22Rv1 (cell line): ENCODE data around the gene EDIL3.

Source experiments
- H3K27ac ChIP-seq: fragments of 450-650 bp; 2 replicates; pipeline ENCODE4 v1.5.1; 2017
- CTCF ChIP-seq: fragments of 450-650 bp; IDR thresholded peaks from 2 replicates; pipeline ENCODE4 v1.5.1; 2017; ENCODE audit warnings: mild to moderate bottlenecking
- ZFX ChIP-seq: fragments of 450-650 bp; IDR thresholded peaks from 2 replicates; pipeline ENCODE4 v1.6.1; 2017; ENCODE audit warnings: antibody characterized with exemption, borderline replicate concordance

Gene EDIL3

GRCh38 chr5:83914662-83915418, 469.8 kb downstream of the EDIL3 start:
- H3K27ac ChIP-seq: no peak overlapping the region
- TF ChIP-seq CTCF (no peak), ZFX (no peak)

- no peak for TF ChIP-seq ZFX
- no peak for TF ChIP-seq CTCF
Measured at GRCh38 chr5:83914199-83914598, 470.5 kb downstream of the EDIL3 start.

GRCh38 chr5:83913593-83913992, 471.1 kb downstream of the EDIL3 start:
- no peak for TF ChIP-seq ZFX
- TF ChIP-seq CTCF: no peak
- no peak overlapping the region for H3K27ac ChIP-seq

More at GRCh38 chr5:83914199-83914598, 470.5 kb downstream of the EDIL3 start:
- no peak overlapping the region for H3K27ac ChIP-seq

GRCh38 chr5:83911367-83911919, 473.2 kb downstream of the EDIL3 start:
- TF ChIP-seq ZFX (no peak), CTCF (no peak)
- no peak overlapping the region for H3K27ac ChIP-seq

GRCh38 chr5:83900306-83900705, 484.4 kb downstream of the EDIL3 start:
- no peak overlapping the region for H3K27ac ChIP-seq
- TF ChIP-seq ZFX (no peak), CTCF (no peak)

GRCh38 chr5:83899326-83899970, 485.2 kb downstream of the EDIL3 start:
- TF ChIP-seq ZFX (no peak), CTCF (no peak)
- H3K27ac ChIP-seq: no peak overlapping the region

GRCh38 chr5:83895860-83896259, 488.8 kb downstream of the EDIL3 start:
- no peak overlapping the region for H3K27ac ChIP-seq
- TF ChIP-seq ZFX (no peak), CTCF (no peak)
